Neural crest cell (in vitro differentiated cells): Measurements from ENCODE around the gene DHX8. TPM values are rescaled to one million over a fixed set of nuclear protein-coding genes. Genes with fewer than 3 reads are reported as not detected.

Experiments used
- DNase-seq: peaks from one replicate; pipeline ENCODE4 v3.0.0; 2021; ENCODE audit warnings: low read depth, mixed read lengths, low spot score
- H3K27ac Mint-ChIP-seq: one replicate; pipeline ENCODE4 v1.8.0; 2021; ENCODE audit warnings: mild to moderate bottlenecking, mixed read lengths; ENCODE audit not compliant: unreplicated experiment
- H3K27me3 Mint-ChIP-seq: 2 replicates; pipeline ENCODE4 v1.8.0; 2021; ENCODE audit warnings: low read depth, mild to moderate bottlenecking, mixed read lengths
- H3K36me3 Mint-ChIP-seq: 2 replicates; pipeline ENCODE4 v1.8.0; 2021; ENCODE audit warnings: low read depth, mild to moderate bottlenecking, mixed read lengths
- H3K4me1 Mint-ChIP-seq: 2 replicates; pipeline ENCODE4 v1.8.0; 2021; ENCODE audit warnings: mixed read lengths
- H3K4me3 Mint-ChIP-seq: one replicate; pipeline ENCODE4 v1.8.0; 2021; ENCODE audit warnings: mild to moderate bottlenecking, mixed read lengths
- H3K9me3 Mint-ChIP-seq: 2 replicates; pipeline ENCODE4 v1.8.0; 2021; ENCODE audit warnings: mixed read lengths
- total RNA-seq: library from RNA; stranded (reverse); gene quantifications from 2 replicates; pipeline ENCODE4 v1.2.1, GENCODE V29; 2021
- TF ChIP-seq, protein P1 (sequence below): fragments of 200-600 bp; sonication (generic); conservative IDR thresholded peaks from 2 replicates; pipeline ENCODE4 v1.5.0; 2021; ENCODE audit warnings: antibody characterized with exemption, mild to moderate bottlenecking

DHX8 gene
- total RNA-seq, 1 donor from 2014 or later, result 68.0 TPM

DNA sequence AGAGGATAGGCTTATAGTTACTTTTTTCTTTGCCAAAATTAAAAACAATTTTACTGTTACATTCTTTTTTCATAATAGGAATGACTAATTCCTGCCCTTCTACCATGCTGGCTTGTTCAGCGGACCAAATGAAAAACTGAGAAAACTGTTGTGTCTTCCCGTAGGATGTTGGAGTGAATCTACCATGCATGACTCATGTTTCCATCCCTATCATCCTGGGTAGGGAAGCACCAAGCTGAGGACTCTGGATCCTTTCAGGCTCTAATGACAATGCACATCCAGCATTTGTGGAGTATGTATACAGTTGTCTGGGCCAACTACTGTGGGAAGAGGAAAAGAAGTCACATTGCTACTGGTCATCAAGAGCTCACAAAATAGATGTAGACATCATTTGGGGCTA, 41.1 kb upstream of the DHX8 start:
- Mint-ChIP-seq H3K27ac (no peak overlapping the region), H3K4me1 (peaks cover 6% of the 10 kb centered on the region), H3K4me3 (no peak overlapping the region), H3K36me3 (no peaks in the 10 kb centered on the region), H3K9me3 (peaks cover 4% of the 10 kb centered on the region), H3K27me3 (no peaks in the 10 kb centered on the region)
- DNase-seq, result no peak
- TF ChIP-seq, protein P1, sequence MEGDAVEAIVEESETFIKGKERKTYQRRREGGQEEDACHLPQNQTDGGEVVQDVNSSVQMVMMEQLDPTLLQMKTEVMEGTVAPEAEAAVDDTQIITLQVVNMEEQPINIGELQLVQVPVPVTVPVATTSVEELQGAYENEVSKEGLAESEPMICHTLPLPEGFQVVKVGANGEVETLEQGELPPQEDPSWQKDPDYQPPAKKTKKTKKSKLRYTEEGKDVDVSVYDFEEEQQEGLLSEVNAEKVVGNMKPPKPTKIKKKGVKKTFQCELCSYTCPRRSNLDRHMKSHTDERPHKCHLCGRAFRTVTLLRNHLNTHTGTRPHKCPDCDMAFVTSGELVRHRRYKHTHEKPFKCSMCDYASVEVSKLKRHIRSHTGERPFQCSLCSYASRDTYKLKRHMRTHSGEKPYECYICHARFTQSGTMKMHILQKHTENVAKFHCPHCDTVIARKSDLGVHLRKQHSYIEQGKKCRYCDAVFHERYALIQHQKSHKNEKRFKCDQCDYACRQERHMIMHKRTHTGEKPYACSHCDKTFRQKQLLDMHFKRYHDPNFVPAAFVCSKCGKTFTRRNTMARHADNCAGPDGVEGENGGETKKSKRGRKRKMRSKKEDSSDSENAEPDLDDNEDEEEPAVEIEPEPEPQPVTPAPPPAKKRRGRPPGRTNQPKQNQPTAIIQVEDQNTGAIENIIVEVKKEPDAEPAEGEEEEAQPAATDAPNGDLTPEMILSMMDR, result no peak

DNA sequence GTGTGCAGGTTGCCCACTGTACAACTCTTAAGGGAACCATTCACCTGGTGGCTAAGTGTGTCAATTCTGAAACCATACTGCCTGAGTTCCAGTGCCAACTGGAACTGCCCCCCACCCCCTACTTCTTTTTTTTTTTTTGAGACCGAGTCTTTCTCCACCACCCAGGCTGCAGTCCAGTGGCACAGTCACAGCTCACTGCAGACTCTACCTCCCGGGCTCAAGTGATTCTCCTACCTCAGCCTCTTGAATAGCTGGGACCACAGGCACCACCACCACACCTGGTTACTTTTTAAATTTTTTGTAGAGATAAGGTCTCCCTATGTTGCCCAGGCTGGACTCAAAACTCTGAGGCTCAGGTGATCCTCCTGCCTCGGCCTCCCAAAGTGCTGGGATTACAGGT, 40.4 kb upstream of the DHX8 start:
- TF ChIP-seq, protein P1, result no peak
- Mint-ChIP-seq H3K9me3 (peaks cover 4% of the 10 kb centered on the region), H3K36me3 (no peaks in the 10 kb centered on the region), H3K4me3 (no peak overlapping the region), H3K27ac (no peak overlapping the region), H3K27me3 (no peaks in the 10 kb centered on the region), H3K4me1 (peaks cover 6% of the 10 kb centered on the region)
- no peak for DNase-seq

DNA sequence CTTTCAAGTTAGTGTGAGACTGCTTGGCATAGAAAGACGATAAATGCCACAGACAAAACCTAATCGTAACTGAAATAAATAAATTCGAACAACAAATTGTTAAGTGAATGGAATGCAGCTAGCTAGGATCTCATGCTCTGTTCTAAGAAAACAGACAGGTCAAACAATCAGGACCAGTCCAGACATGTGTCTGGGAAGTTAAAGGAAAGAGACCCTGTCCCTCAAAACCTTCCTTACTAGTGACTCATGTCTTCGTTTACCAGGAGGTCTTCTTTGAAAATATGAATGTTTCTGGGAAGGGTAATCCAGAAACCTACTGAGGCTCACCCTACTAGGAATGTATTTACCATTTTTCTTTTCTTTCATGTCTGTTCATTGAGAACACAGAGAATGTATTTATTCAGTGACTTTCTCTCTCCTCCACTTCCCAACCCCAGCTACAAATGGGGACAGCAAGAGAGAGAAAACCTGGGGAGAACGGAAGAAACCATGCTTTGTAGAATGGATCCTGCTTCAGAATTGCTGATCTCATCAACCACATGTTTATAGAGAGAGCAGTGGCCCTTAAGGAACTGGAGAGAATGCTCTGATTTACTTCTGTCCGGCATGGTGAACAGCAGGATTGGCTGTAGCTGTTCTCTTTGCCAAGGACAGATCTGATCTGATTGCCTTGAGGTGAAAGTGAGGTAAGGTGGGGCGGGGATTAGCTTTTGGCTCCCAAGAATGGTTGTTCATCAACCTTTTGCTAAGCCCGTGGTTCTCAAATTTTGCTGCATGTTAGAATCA, 39.4 kb upstream of the DHX8 start:
- no peak overlapping the region for H3K4me3 Mint-ChIP-seq
- no peaks in the 10 kb centered on the region for H3K4me1 Mint-ChIP-seq
- no peaks in the 10 kb centered on the region for H3K27me3 Mint-ChIP-seq
- no peak for DNase-seq
- peaks cover 4% of the 10 kb centered on the region for H3K9me3 Mint-ChIP-seq
- no peaks in the 10 kb centered on the region for H3K36me3 Mint-ChIP-seq
- TF ChIP-seq, protein P1, result no peak
- no peak overlapping the region for H3K27ac Mint-ChIP-seq

DNA sequence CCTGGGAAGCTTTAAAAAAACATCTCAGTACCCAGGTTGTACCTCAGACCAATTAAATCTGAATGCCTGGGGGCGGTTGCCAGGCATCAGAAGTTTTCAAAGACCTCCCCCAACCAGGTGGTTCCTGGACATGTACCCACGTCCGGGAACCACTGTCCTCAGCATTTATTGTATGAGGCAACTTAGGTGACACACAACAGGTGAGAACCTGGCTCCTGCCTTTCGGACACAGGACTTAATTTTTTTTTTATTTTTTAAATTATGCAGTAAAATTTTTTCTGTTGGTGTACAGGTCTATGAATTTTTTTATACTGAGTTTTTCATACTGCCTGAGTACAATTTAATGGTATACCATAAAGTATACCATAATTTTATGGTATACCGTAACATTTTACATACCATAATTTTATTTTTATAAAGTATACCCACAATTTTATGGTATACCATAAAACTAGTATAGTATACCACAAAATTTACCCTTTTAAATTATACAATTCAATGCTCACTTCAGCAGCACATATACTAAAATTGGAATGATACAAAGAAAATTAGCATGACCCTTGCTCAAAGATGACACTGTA, 38.7 kb upstream of the DHX8 start:
- no peaks in the 10 kb centered on the region for H3K36me3 Mint-ChIP-seq
- no peaks in the 10 kb centered on the region for H3K27me3 Mint-ChIP-seq
- H3K9me3 Mint-ChIP-seq, result peaks cover 4% of the 10 kb centered on the region
- no peaks in the 10 kb centered on the region for H3K4me1 Mint-ChIP-seq
- TF ChIP-seq, protein P1, result no peak
- no peak for DNase-seq
- H3K27ac Mint-ChIP-seq, result no peak overlapping the region
- no peak overlapping the region for H3K4me3 Mint-ChIP-seq

DNA sequence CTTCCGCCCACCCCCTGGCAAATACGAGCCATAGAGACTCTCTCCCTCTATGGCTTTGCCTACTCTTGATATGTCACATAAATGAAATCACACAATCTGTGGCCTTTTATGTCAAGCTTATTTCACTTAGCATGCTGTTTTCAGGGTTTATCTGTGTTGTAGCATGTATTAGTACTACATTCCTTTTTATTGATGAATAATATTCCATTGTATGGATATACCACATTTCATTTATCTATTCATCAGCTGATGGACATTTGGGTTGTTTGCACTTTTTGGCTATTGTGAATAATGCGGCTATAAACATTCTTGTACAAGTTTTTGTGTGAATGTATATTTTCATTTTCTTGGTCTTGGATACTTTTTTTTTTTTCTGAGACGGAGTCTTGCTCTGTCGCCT, 37.0 kb upstream of the DHX8 start:
- Mint-ChIP-seq H3K36me3 (peaks cover 3% of the 10 kb centered on the region), H3K4me1 (no peaks in the 10 kb centered on the region), H3K4me3 (no peak overlapping the region), H3K9me3 (peaks cover 4% of the 10 kb centered on the region), H3K27ac (no peak overlapping the region), H3K27me3 (no peaks in the 10 kb centered on the region)
- DNase-seq, result no peak
- TF ChIP-seq, protein P1, result no peak
